ENCODE results near the gene HBP1.

DNA sequence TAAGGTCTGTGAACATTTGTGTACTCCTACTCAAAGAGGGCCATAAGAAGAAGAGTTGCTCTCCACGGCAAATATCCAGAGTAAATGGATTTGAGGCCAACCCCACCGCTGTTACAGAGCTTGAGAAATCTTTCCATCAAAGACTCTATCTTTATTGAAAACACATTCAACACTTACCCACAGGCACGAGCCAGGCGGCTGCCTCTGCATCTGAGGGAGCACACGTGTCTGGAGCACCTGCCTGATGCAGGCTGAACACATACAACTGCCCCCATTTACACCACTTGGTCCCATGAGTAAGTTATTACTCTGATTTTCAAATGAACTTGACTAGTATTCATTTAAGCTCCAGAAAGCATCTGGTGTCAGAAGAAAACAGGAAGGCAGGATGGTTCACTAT is 38.7 kb downstream of the HBP1 start:
- TF ChIP-seq, protein P1, sequence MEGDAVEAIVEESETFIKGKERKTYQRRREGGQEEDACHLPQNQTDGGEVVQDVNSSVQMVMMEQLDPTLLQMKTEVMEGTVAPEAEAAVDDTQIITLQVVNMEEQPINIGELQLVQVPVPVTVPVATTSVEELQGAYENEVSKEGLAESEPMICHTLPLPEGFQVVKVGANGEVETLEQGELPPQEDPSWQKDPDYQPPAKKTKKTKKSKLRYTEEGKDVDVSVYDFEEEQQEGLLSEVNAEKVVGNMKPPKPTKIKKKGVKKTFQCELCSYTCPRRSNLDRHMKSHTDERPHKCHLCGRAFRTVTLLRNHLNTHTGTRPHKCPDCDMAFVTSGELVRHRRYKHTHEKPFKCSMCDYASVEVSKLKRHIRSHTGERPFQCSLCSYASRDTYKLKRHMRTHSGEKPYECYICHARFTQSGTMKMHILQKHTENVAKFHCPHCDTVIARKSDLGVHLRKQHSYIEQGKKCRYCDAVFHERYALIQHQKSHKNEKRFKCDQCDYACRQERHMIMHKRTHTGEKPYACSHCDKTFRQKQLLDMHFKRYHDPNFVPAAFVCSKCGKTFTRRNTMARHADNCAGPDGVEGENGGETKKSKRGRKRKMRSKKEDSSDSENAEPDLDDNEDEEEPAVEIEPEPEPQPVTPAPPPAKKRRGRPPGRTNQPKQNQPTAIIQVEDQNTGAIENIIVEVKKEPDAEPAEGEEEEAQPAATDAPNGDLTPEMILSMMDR (IDR thresholded peaks at IDR 0.05) = no peak
- TF ChIP-seq EP300 (IDR thresholded peaks at IDR 0.05) = no peak
- no peak for TF ChIP-seq POLR2AphosphoS5 (IDR thresholded peaks at IDR 0.05)

Data from upper lobe of left lung (tissue), 4 donors.